SU-DHL-6 (cell line): ENCODE measurements around the gene EPSTI1.

Source experiments
- H2AFZ ChIP-seq: fragments of 200-600 bp; sonication (generic); 2 replicates; pipeline ENCODE4 v1.6.1; 2014; ENCODE audit warnings: low read depth, mild to moderate bottlenecking, moderate library complexity, mixed read lengths, antibody characterized with exemption, low read length; ENCODE audit not compliant: severe bottlenecking
- H3F3A ChIP-seq: fragments of 200-600 bp; shearing (Covaris generic); 2 replicates; pipeline ENCODE4 v1.6.0; 2016; ENCODE audit warnings: antibody characterized with exemption, mild to moderate bottlenecking; ENCODE audit not compliant: insufficient read depth
- H3K27ac ChIP-seq: fragments of 200-600 bp; sonication (generic); 2 replicates; pipeline ENCODE4 v1.5.1; 2016; ENCODE audit warnings: low read depth, mild to moderate bottlenecking, low read length, moderate library complexity, mixed read lengths
- H3K27me3 ChIP-seq: fragments of 200-600 bp; sonication (generic), shearing (Covaris generic); 2 replicates; pipeline ENCODE4 v1.6.0; 2014; ENCODE audit warnings: mild to moderate bottlenecking, low read length
- H3K36me3 ChIP-seq: fragments of 200-600 bp; sonication (generic); 2 replicates; pipeline ENCODE4 v1.6.1; 2014; ENCODE audit warnings: mild to moderate bottlenecking, low read length, mixed read lengths
- H3K4me2 ChIP-seq: fragments of 300-600, 200-600 bp; shearing (Covaris generic), sonication (generic); 2 replicates; pipeline ENCODE4 v1.6.0; 2014; ENCODE audit warnings: low read length, low read depth, mild to moderate bottlenecking; ENCODE audit not compliant: poor library complexity, severe bottlenecking
- H3K4me3 ChIP-seq: fragments of 200-600 bp; sonication (generic); 2 replicates; pipeline ENCODE4 v1.5.1; 2014; ENCODE audit warnings: antibody characterized with exemption, low read length, mild to moderate bottlenecking, mixed read lengths; ENCODE audit not compliant: insufficient read depth, poor library complexity, severe bottlenecking
- H3K79me2 ChIP-seq: fragments of 200-600 bp; sonication (generic); 2 replicates; pipeline ENCODE4 v1.6.1; 2014; ENCODE audit warnings: mild to moderate bottlenecking, low read length, moderate library complexity; ENCODE audit not compliant: insufficient read depth
- H3K9ac ChIP-seq: fragments of 200-600 bp; sonication (generic); 2 replicates; pipeline ENCODE4 v1.7.0; 2014; ENCODE audit warnings: mild to moderate bottlenecking, low read length
- H3K9me2 ChIP-seq: fragments of 200-600 bp; sonication (generic); replicated peaks from 2 replicates; pipeline ENCODE4 v1.6.1; 2014; ENCODE audit warnings: low read length; ENCODE audit not compliant: insufficient read depth
- H3K9me3 ChIP-seq: fragments of 200-600 bp; sonication (generic); 2 replicates; pipeline ENCODE4 v1.6.1; 2014; ENCODE audit warnings: low read length, mixed read lengths; ENCODE audit not compliant: insufficient read depth
- H4K20me1 ChIP-seq: fragments of 200-600 bp; sonication (generic); 2 replicates; pipeline ENCODE4 v1.6.1; 2014; ENCODE audit warnings: low read depth, mild to moderate bottlenecking, antibody characterized with exemption, low read length, moderate library complexity, mixed read lengths
- CTCF ChIP-seq: fragments of 200-600 bp; sonication (generic); IDR thresholded peaks from one replicate; pipeline ENCODE4 v1.5.1; 2017; ENCODE audit warnings: antibody characterized with exemption, mild to moderate bottlenecking, low read length, moderate library complexity; ENCODE audit not compliant: insufficient read depth, poor library complexity, severe bottlenecking
- EZH2phosphoT487 ChIP-seq: fragments of 200-600 bp; sonication (generic), shearing (Covaris generic); conservative IDR thresholded peaks from 2 replicates; pipeline ENCODE4 v1.6.1; 2018; ENCODE audit warnings: mild to moderate bottlenecking, antibody characterized with exemption, low read length, moderate library complexity, mixed read lengths

Gene EPSTI1

GRCh38 chr13:42929886-42930535, 62.0 kb downstream of the EPSTI1 start:
- no peak overlapping the region for H3K4me2 ChIP-seq
- H2AFZ ChIP-seq = no peak overlapping the region
- no peaks in the 10 kb centered on the region for H3K79me2 ChIP-seq
- H3K36me3 ChIP-seq = no peaks in the 10 kb centered on the region
- no peaks in the 10 kb centered on the region for H3K27me3 ChIP-seq
- no peak overlapping the region for H3K27ac ChIP-seq
- TF ChIP-seq CTCF (no peak), EZH2phosphoT487 (no peak)
- H3K4me3 ChIP-seq = no peak overlapping the region
- H4K20me1 ChIP-seq = no peaks in the 10 kb centered on the region
- H3K9me2 ChIP-seq = no peaks in the 10 kb centered on the region
- no peaks in the 10 kb centered on the region for H3K9me3 ChIP-seq
- H3K9ac ChIP-seq = no peak overlapping the region
- H3F3A ChIP-seq = no peaks in the 10 kb centered on the region

- no peaks in the 10 kb centered on the region for H3F3A ChIP-seq
- H3K4me2 ChIP-seq = no peak overlapping the region
- TF ChIP-seq EZH2phosphoT487 = no peak
- TF ChIP-seq CTCF = no peak
Measured at GRCh38 chr13:42926555-42926954, 65.5 kb downstream of the EPSTI1 start.

GRCh38 chr13:42926043-42926442, 66.0 kb downstream of the EPSTI1 start:
- H3K9me3 ChIP-seq = no peaks in the 10 kb centered on the region
- no peak overlapping the region for H3K4me2 ChIP-seq
- no peaks in the 10 kb centered on the region for H3K27me3 ChIP-seq
- no peak for TF ChIP-seq EZH2phosphoT487
- no peak for TF ChIP-seq CTCF
- no peaks in the 10 kb centered on the region for H3F3A ChIP-seq
- H2AFZ ChIP-seq = no peak overlapping the region
- H3K9ac ChIP-seq = no peak overlapping the region
- no peaks in the 10 kb centered on the region for H3K79me2 ChIP-seq
- H3K4me3 ChIP-seq = no peak overlapping the region
- no peaks in the 10 kb centered on the region for H3K36me3 ChIP-seq
- no peaks in the 10 kb centered on the region for H3K9me2 ChIP-seq
- H3K27ac ChIP-seq = no peak overlapping the region
- H4K20me1 ChIP-seq = no peaks in the 10 kb centered on the region

More at GRCh38 chr13:42926555-42926954, 65.5 kb downstream of the EPSTI1 start:
- Histone ChIP-seq H3K27ac (no peak overlapping the region), H3K79me2 (no peaks in the 10 kb centered on the region), H3K9me3 (no peaks in the 10 kb centered on the region), H4K20me1 (no peaks in the 10 kb centered on the region), H3K36me3 (no peaks in the 10 kb centered on the region), H3K9me2 (no peaks in the 10 kb centered on the region), H3K4me3 (no peak overlapping the region), H3K9ac (no peak overlapping the region), H3K27me3 (no peaks in the 10 kb centered on the region), H2AFZ (no peak overlapping the region)
